ENCODE data around the gene NT5C.

NT5C gene

DNA sequence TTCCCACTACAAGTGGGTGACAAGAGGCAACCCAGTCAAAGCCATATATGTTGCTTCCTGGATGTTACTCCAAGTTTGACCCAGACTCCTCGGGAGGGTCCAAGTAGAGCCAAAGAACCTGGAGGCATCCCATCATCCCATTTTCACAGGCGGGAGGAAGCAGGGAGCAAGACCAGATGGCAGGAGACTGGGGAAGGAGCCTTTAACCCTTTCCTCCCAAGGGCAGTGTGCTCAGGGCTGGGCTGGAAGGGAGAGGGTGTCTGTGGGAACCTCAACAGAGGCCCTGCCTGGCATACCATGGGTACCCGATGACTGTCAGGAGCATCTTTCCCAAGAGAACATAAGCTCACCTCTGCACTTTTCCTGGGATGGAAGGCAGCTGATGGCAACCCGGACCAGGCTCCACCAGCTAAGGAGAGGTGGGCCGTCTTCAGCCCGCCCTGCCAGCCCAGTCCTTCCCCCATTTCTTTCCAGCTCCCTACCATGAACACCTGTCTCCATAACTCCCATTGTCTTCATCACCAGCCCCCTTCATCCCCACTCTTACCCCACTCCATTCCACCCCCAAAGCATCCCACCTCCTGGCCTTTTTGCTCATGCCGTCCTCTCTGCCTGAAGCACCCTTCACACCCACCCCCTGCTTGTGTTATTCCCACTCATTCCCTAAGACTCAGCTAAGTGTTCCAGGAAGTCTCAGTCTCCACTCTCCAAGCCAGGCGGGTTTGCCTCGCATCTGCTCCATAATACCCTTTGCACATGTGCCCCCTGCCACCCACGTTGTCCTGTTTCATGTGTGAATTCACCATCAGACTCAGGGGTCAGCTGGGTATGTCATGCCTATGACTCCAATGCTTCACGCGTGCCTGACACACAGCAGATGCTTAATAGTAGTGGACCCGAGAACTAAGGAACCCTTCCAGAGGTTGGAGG lies 49.7 kb downstream of the NT5C start:
- TF ChIP-seq, protein P1, sequence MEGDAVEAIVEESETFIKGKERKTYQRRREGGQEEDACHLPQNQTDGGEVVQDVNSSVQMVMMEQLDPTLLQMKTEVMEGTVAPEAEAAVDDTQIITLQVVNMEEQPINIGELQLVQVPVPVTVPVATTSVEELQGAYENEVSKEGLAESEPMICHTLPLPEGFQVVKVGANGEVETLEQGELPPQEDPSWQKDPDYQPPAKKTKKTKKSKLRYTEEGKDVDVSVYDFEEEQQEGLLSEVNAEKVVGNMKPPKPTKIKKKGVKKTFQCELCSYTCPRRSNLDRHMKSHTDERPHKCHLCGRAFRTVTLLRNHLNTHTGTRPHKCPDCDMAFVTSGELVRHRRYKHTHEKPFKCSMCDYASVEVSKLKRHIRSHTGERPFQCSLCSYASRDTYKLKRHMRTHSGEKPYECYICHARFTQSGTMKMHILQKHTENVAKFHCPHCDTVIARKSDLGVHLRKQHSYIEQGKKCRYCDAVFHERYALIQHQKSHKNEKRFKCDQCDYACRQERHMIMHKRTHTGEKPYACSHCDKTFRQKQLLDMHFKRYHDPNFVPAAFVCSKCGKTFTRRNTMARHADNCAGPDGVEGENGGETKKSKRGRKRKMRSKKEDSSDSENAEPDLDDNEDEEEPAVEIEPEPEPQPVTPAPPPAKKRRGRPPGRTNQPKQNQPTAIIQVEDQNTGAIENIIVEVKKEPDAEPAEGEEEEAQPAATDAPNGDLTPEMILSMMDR (IDR thresholded peaks at IDR 0.05; ENCODE audit: low read depth, low read length, missing control alignments) = no peak
- no peak overlapping the region for H3K4me3 ChIP-seq (replicated peaks; ENCODE audit: low read depth, low read length)
- no peak for DNase-seq (ENCODE audit: extremely low read depth, low read depth)

All from HFF-Myc (cell line).